ENCODE results near the gene COIL. TPM values are rescaled to one million over a fixed set of nuclear protein-coding genes. Genes with fewer than 3 reads are reported as not detected.

COIL gene
- total and polyA plus RNA-seq, 2 of the 13 experiments (the other 11 are each of a cell fraction or from before 2014, with no cell fraction given) = 8.1 to 29.4 TPM

- TF ChIP-seq ARID5B (CRISPR knock-in tag; IDR thresholded peaks at IDR 0.05) (peak; percentile 60; the same call in 1 of the 2 replicates), CENPT (CRISPR knock-in tag; IDR thresholded peaks at IDR 0.05; ENCODE audit: low read depth) (no peak)
Observed at GRCh38 chr17:56976941-56977608, 16.2 kb upstream of the COIL start (continued).

- peaks cover 2 to 21% of the 10 kb centered on the region in 2 experiments for H3K27me3 ChIP-seq (ENCODE audit: control insufficient read depth in 1 of 2, insufficient read depth in 2 of 2, low read length in 2 of 2)
- no peak overlapping the region for H2AFZ ChIP-seq (ENCODE audit: low read length)
- H3K9me3 ChIP-seq (ENCODE audit: low read length) = no peaks in the 10 kb centered on the region
- POLR2A ChIA-PET = interaction anchor here (1.6 kb wide), 1 partner anchor 62 kb away, joined by 3 read pairs; the partner anchor contains the start of gene TRIM25
- H3K27ac ChIP-seq (ENCODE audit: extremely low read length, insufficient read depth, low read length) = no peak overlapping the region
- ATAC-seq (no peak), DNase-seq (ENCODE audit: low spot score) (no peak), FAIRE-seq (no peak)
- CTCF ChIA-PET (ENCODE audit: low intra/inter-chr PET ratio, low total read pairs) = no interaction called here
- no peaks in the 10 kb centered on the region for H3K79me2 ChIP-seq (ENCODE audit: insufficient read depth, low read length)
- H3K4me3 ChIP-seq (replicated peaks in 1 of 3; ENCODE audit: insufficient read depth in 1 of 3, low read depth in 2 of 3, low read length in 3 of 3) = no peak overlapping the region
- H3K4me2 ChIP-seq (ENCODE audit: low read depth, low read length) = no peak overlapping the region
- peaks cover 33% of the 10 kb centered on the region for H3K4me1 ChIP-seq (ENCODE audit: insufficient read depth, low read length)
- WGBS (ENCODE audit: low lambda C conversion rate) = 22% methylated on average over 2 of the region's 2 CpGs
- no TSS peak for BruUV-seq (replicated peaks)
- intact Hi-C loops (cut with micrococcal nuclease; ENCODE audit: unreplicated experiment) (loop anchor here (5.0 kb wide), 1 partner anchor 112 kb away; the partner anchor contains the start of gene AKAP1), in situ Hi-C loops (cut with HindIII; ENCODE audit: extremely low pct_ligation_motif_present, low pct_unique_long_range_greater_than_20kb) (no loop called here)
- no peak overlapping the region for H3K9ac ChIP-seq (ENCODE audit: insufficient read depth, low read depth, low read length)
- TF ChIP-seq ZNF513 (CRISPR knock-in tag; conservative IDR thresholded peaks at IDR 0.05) = no peak
- TF ChIP-seq MTF1 (CRISPR knock-in tag; IDR thresholded peaks at IDR 0.05) = no peak
- no peak for TF ChIP-seq TEAD3 (CRISPR knock-in tag; optimal IDR thresholded peaks at IDR 0.05; ENCODE audit: borderline replicate concordance)
- no peak for TF ChIP-seq ZNF274 (CRISPR knock-in tag; IDR thresholded peaks at IDR 0.05)
- no peak for TF ChIP-seq ZNF350 (CRISPR knock-in tag; IDR thresholded peaks at IDR 0.05; ENCODE audit: borderline replicate concordance, low read depth)
- no peak for TF ChIP-seq NR1H2 (CRISPR knock-in tag; IDR thresholded peaks at IDR 0.05; ENCODE audit: borderline replicate concordance, low read depth)
- no peak for TF ChIP-seq XBP1 (CRISPR knock-in tag; IDR thresholded peaks at IDR 0.05)
- no peaks in the 10 kb centered on the region for H4K20me1 ChIP-seq (ENCODE audit: insufficient read depth, low read length)
- no peaks in the 10 kb centered on the region for H3K36me3 ChIP-seq (replicated peaks in 1 of 2; ENCODE audit: control insufficient read depth in 1 of 2, insufficient read depth in 2 of 2, low read length in 2 of 2)
Observed at GRCh38 chr17:56975656-56976055, 14.8 kb upstream of the COIL start.
